ENCODE measurements around the gene ENPP6.

ENPP6 gene

DNA sequence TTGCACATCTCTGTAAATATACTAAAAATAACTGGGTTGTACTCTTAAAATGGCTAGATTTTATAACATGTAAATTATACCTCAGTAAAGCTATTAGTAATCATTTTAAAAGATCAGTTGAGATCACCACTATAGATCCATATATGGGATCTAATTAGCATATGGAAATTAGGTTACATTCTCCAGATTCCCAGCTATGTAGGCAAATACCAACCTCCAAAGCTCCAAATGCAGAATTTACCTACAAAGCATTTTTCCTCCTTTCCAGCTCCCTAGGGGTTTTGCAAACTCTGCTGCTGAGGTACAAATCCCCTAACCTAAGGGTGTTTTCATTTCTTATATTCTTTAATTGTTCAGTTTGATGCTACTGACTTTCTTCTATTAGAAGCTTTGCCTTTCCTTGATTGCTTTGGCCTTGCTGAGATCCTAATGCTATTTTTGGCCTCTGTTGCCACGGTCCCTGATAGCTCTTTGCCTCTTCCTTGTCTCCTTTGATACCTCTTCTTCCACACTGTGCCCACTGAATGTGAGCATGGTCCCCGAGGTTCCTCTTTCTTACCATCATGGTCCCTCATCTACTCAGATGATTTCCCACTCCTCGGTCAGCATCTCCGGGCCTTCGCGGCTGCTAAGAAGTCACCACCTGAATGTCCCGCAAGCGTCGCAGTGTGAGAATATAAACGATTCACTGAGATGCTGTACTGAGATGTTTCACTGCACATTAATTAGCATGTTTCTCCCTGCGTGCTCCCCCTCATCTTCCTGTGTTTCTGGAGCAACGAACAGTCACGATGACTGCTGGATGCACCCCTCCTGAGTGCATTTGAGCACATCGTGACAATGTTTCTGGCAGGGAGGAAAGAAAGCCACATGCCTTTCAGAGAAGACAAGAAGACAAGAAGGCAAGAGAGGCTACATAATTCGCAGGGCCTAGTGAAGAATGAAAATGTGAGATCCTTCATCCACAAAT lies 23.8 kb downstream of the ENPP6 start:
- Histone ChIP-seq H3K27me3 (ENCODE audit: insufficient read depth, poor library complexity, severe bottlenecking) (no peaks in the 10 kb centered on the region), H3K36me3 (ENCODE audit: low read depth) (no peaks in the 10 kb centered on the region), H3K4me1 (ENCODE audit: insufficient read depth, poor library complexity, severe bottlenecking) (peaks cover 4% of the 10 kb centered on the region), H3K9me3 (ENCODE audit: severe bottlenecking) (no peaks in the 10 kb centered on the region), H3K4me3 (ENCODE audit: severe bottlenecking) (no peak overlapping the region), H3K27ac (ENCODE audit: poor library complexity, severe bottlenecking) (no peak overlapping the region)
- TF ChIP-seq, protein P1, sequence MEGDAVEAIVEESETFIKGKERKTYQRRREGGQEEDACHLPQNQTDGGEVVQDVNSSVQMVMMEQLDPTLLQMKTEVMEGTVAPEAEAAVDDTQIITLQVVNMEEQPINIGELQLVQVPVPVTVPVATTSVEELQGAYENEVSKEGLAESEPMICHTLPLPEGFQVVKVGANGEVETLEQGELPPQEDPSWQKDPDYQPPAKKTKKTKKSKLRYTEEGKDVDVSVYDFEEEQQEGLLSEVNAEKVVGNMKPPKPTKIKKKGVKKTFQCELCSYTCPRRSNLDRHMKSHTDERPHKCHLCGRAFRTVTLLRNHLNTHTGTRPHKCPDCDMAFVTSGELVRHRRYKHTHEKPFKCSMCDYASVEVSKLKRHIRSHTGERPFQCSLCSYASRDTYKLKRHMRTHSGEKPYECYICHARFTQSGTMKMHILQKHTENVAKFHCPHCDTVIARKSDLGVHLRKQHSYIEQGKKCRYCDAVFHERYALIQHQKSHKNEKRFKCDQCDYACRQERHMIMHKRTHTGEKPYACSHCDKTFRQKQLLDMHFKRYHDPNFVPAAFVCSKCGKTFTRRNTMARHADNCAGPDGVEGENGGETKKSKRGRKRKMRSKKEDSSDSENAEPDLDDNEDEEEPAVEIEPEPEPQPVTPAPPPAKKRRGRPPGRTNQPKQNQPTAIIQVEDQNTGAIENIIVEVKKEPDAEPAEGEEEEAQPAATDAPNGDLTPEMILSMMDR (IDR thresholded peaks at IDR 0.05; ENCODE audit: poor library complexity, severe bottlenecking), result no peak
- ATAC-seq (ENCODE audit: low read depth) (no peak), DNase-seq (ENCODE audit: low spot score) (no peak)

DNA sequence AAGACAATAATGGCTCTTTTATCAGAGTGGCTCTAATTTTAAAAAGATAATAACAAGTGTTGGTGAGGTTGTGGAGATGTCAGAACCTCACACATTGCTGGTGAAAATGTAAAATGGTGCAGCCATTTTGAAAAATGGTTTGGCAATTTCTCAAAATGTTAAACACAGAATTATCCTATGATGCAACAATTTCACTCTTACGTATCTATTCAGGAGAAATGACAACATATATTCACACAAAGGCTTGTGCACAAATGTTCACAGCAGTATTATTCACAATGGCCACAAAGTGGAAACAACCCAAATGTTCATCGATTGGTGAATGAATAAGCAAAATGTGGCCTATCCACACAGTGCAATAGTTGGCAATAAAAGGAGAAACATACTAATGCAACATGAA lies 24.7 kb downstream of the ENPP6 start:
- Histone ChIP-seq H3K4me3 (ENCODE audit: severe bottlenecking) (no peak overlapping the region), H3K27me3 (ENCODE audit: insufficient read depth, poor library complexity, severe bottlenecking) (no peaks in the 10 kb centered on the region), H3K36me3 (ENCODE audit: low read depth) (no peaks in the 10 kb centered on the region), H3K4me1 (ENCODE audit: insufficient read depth, poor library complexity, severe bottlenecking) (peaks cover 4% of the 10 kb centered on the region), H3K27ac (ENCODE audit: poor library complexity, severe bottlenecking) (no peak overlapping the region), H3K9me3 (ENCODE audit: severe bottlenecking) (no peaks in the 10 kb centered on the region)
- TF ChIP-seq, protein P1 (IDR thresholded peaks at IDR 0.05; ENCODE audit: poor library complexity, severe bottlenecking), result no peak
- no peak for ATAC-seq (ENCODE audit: low read depth)
- DNase-seq (ENCODE audit: low spot score), result no peak

DNA sequence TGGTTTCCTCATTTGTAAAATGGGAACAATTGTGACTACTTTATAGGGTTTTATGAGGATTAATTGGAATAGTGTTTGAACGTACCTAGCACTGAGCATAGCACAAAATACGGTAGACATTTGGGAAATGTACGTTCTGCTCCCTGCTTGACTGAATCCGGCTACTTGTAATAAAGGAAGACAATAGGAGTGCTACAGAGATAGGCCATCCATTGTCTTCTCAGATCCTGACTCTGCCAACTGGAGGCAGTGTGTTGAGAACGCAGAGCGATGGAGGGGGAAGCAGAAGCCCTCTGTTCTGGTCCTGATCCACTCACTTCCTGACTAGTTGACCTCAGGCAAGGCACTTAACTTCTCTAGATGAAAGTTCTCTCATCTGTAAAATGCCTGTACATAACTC lies 26.4 kb downstream of the ENPP6 start:
- no peak overlapping the region for H3K4me3 ChIP-seq (ENCODE audit: severe bottlenecking)
- no peaks in the 10 kb centered on the region for H3K4me1 ChIP-seq (ENCODE audit: insufficient read depth, poor library complexity, severe bottlenecking)
- TF ChIP-seq, protein P1 (IDR thresholded peaks at IDR 0.05; ENCODE audit: poor library complexity, severe bottlenecking), result no peak
- H3K9me3 ChIP-seq (ENCODE audit: severe bottlenecking), result no peaks in the 10 kb centered on the region
- ATAC-seq (ENCODE audit: low read depth) (no peak), DNase-seq (ENCODE audit: low spot score) (no peak)
- H3K27ac ChIP-seq (ENCODE audit: poor library complexity, severe bottlenecking), result no peak overlapping the region
- H3K36me3 ChIP-seq (ENCODE audit: low read depth), result no peaks in the 10 kb centered on the region
- H3K27me3 ChIP-seq (ENCODE audit: insufficient read depth, poor library complexity, severe bottlenecking), result no peaks in the 10 kb centered on the region

DNA sequence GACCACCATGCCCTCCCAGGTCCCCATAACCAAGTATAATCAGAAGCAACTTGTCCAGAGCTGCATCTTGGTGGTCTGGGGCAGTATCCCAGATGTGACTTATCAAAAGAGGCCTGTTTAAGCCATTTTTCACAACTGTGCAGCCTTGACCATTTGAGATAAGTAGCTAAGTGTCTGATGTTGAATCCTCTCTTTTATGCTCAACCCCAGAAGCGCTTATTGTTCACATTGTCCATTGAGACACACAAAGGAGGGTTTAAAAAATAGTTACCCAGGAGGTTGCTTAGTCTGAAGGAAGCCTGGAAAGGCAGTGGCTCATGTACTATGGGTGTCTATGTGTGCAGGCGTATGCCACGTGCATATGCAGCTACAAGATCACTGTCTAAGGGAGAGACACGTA lies 27.0 kb downstream of the ENPP6 start:
- Histone ChIP-seq H3K27me3 (ENCODE audit: insufficient read depth, poor library complexity, severe bottlenecking) (no peaks in the 10 kb centered on the region), H3K36me3 (ENCODE audit: low read depth) (no peaks in the 10 kb centered on the region), H3K9me3 (ENCODE audit: severe bottlenecking) (no peaks in the 10 kb centered on the region), H3K4me1 (ENCODE audit: insufficient read depth, poor library complexity, severe bottlenecking) (no peaks in the 10 kb centered on the region), H3K4me3 (ENCODE audit: severe bottlenecking) (no peak overlapping the region), H3K27ac (ENCODE audit: poor library complexity, severe bottlenecking) (no peak overlapping the region)
- TF ChIP-seq, protein P1 (IDR thresholded peaks at IDR 0.05; ENCODE audit: poor library complexity, severe bottlenecking), result no peak
- no peak for DNase-seq (ENCODE audit: low spot score)
- ATAC-seq (ENCODE audit: low read depth), result no peak

DNA sequence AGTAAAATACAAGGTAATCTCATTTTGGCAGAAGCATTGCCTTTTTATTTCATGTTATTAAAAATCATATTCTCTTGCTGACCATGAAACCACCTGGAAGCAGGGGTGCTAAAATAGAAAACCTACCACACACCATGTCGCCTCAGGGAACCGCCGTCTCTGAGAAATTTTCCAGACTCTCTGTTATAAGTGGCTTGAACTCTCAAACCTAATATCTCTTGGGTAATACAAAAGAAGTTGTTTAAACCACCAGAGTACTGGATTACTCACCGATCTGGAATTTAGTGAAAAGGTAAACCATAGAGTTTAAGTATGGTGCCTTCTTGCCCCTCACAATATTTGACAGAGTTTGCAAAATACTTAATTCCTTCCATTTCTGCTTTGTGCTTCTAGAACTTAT lies 27.7 kb downstream of the ENPP6 start:
- DNase-seq (ENCODE audit: low spot score) (no peak), ATAC-seq (ENCODE audit: low read depth) (no peak; the same call in 2 of the 3 replicates)
- Histone ChIP-seq H3K27me3 (ENCODE audit: insufficient read depth, poor library complexity, severe bottlenecking) (no peaks in the 10 kb centered on the region), H3K4me1 (ENCODE audit: insufficient read depth, poor library complexity, severe bottlenecking) (no peaks in the 10 kb centered on the region), H3K36me3 (ENCODE audit: low read depth) (no peaks in the 10 kb centered on the region), H3K27ac (ENCODE audit: poor library complexity, severe bottlenecking) (no peak overlapping the region), H3K9me3 (ENCODE audit: severe bottlenecking) (no peaks in the 10 kb centered on the region), H3K4me3 (ENCODE audit: severe bottlenecking) (no peak overlapping the region)
- TF ChIP-seq, protein P1 (IDR thresholded peaks at IDR 0.05; ENCODE audit: poor library complexity, severe bottlenecking), result no peak
